Measurements from ENCODE around the gene AMPD2. TPM values are rescaled to one million over a fixed set of nuclear protein-coding genes. Genes with fewer than 3 reads are reported as not detected.

AMPD2 gene
- total and polyA plus RNA-seq, 4 donors, result 16.7 to 57.4 (median 44.5) TPM

DNA sequence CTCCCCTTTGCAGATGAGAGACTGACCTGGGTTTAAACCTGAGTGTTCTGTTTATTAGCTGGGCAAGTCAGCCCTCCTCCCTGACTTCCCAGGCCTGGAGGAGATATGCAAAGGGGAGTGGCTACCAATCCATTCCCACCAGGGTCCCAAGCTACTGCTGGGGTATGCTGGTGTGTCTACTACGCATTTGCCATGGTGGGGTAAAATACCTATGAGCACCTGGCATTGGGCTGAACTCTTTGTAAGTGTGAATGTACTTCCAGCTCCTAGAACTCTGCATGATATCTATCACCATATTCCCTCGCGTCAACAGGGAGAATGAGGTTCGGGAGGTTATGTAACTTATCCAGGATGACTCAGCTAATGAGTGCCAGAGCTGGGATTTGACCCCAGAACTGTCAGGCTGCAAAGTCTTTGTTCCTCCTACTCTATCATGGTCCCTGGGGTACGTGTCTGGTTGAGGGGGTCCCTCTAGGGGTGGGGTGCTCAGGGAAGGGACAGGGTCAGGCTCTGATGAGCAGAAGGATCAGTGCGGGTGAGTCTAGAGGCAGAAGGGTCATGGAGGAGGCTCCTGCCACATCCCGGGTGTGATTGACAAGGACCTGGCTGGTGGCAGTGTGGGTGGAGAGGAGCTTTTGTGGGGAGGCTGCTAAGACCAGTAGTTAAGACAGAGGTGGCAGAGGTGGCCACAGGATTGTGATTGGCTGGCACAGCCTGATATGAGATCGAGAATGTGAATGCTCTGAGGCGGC lies 16.7 kb downstream of the AMPD2 start:
- H3K27ac ChIP-seq (ENCODE audit: low read depth in 1 of 2, low read length in 1 of 2), result no peak overlapping the region
- no peak overlapping the region for H3K9ac ChIP-seq (ENCODE audit: insufficient read depth in 1 of 2, low read length in 2 of 2)
- 52 to 63% methylated on average over 9 of the region's 9 CpGs for WGBS, 2 donors
- ATAC-seq (ENCODE audit: insufficient read depth, low FRiP score), result peak; percentile 19
- no peaks in the 10 kb centered on the region for H3K9me3 ChIP-seq (ENCODE audit: control insufficient read depth in 4 of 4, insufficient read depth in 3 of 4, low read length in 3 of 4)
- H3K27me3 ChIP-seq (ENCODE audit: control insufficient read depth in 3 of 3, insufficient read depth in 3 of 3, low read length in 2 of 3), result no peaks in the 10 kb centered on the region
- DNase-seq, result no peak
- H3K36me3 ChIP-seq (ENCODE audit: control insufficient read depth in 4 of 4, insufficient read depth in 4 of 4, low read length in 4 of 4), result peaks cover 0 to 5% (median 2%) of the 10 kb centered on the region in 4 donors
- no peaks in the 10 kb centered on the region for H3K4me1 ChIP-seq (ENCODE audit: control insufficient read depth in 5 of 5, insufficient read depth in 5 of 5, low read length in 5 of 5)
- TF ChIP-seq CTCF (IDR thresholded peaks at IDR 0.05; ENCODE audit: control extremely low read depth, extremely low read depth), result no peak
- H3K4me3 ChIP-seq, result no peak overlapping the region

DNA sequence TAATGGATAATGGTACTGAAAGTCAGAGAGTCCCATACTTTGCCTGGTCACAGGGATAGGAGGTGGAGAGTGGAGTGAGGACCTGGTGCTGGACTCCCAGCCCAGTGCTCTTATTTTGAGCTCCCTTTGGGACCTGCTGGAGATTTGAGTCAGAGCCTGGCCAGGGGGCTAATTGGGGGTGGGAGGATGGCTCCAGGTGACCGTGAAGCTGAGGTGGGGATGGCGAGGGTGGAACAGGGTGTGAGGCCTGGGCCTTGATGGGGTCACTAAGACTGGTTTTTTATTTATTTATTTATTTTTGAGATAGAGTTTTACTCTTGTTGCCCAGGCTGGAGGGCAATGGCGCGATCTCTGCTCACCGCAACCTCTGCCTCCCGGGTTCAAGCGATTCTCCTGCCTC lies 17.8 kb downstream of the AMPD2 start:
- H3K27me3 ChIP-seq (ENCODE audit: control insufficient read depth in 3 of 3, insufficient read depth in 3 of 3, low read length in 2 of 3), result no peaks in the 10 kb centered on the region
- no peak for DNase-seq
- H3K9me3 ChIP-seq (ENCODE audit: control insufficient read depth in 4 of 4, insufficient read depth in 3 of 4, low read length in 3 of 4), result no peaks in the 10 kb centered on the region
- H3K36me3 ChIP-seq (ENCODE audit: control insufficient read depth in 4 of 4, insufficient read depth in 4 of 4, low read length in 4 of 4), result no peaks in the 10 kb centered on the region
- H3K9ac ChIP-seq (ENCODE audit: insufficient read depth in 1 of 2, low read length in 2 of 2), result no peak overlapping the region
- ATAC-seq (ENCODE audit: insufficient read depth, low FRiP score), result no peak
- no peak overlapping the region for H3K4me3 ChIP-seq
- no peak overlapping the region for H3K27ac ChIP-seq (ENCODE audit: low read depth in 1 of 2, low read length in 1 of 2)
- no peaks in the 10 kb centered on the region for H3K4me1 ChIP-seq (ENCODE audit: control insufficient read depth in 5 of 5, insufficient read depth in 5 of 5, low read length in 5 of 5)
- TF ChIP-seq CTCF (IDR thresholded peaks at IDR 0.05; ENCODE audit: control extremely low read depth, extremely low read depth), result no peak
- WGBS, 2 donors, result 96 to 97% methylated on average over 7 of the region's 7 CpGs

- Histone ChIP-seq H3K4me1 (ENCODE audit: control insufficient read depth in 5 of 5, insufficient read depth in 5 of 5, low read length in 5 of 5) (peaks cover 0 to 6% (median 0%) of the 10 kb centered on the region in 5 donors), H3K9me3 (ENCODE audit: control insufficient read depth in 4 of 4, insufficient read depth in 3 of 4, low read length in 3 of 4) (no peaks in the 10 kb centered on the region), H3K27ac (ENCODE audit: low read depth in 1 of 2, low read length in 1 of 2) (no peak overlapping the region), H3K9ac (ENCODE audit: insufficient read depth in 1 of 2, low read length in 2 of 2) (no peak overlapping the region), H3K4me3 (no peak overlapping the region), H3K36me3 (ENCODE audit: control insufficient read depth in 4 of 4, insufficient read depth in 4 of 4, low read length in 4 of 4) (no peaks in the 10 kb centered on the region), H3K27me3 (ENCODE audit: control insufficient read depth in 3 of 3, insufficient read depth in 3 of 3, low read length in 2 of 3) (no peaks in the 10 kb centered on the region)
- no peak for DNase-seq
- TF ChIP-seq CTCF (IDR thresholded peaks at IDR 0.05; ENCODE audit: control extremely low read depth, extremely low read depth), result no peak
- no peak for ATAC-seq (ENCODE audit: insufficient read depth, low FRiP score)
- 84 to 87% methylated on average over 9 of the region's 9 CpGs for WGBS, 2 donors
Measured at GRCh38 chr1:109639063-109639840, 19.6 kb downstream of the AMPD2 start.
